BE2C (cell line): ENCODE results near the gene COL4A2.

Experiments
- DNase-seq: peaks from one replicate; pipeline ENCODE4 v3.0.0-alpha.2; 2020
- H3K27me3 ChIP-seq: fragments of 250-450 bp; sonication (Bioruptor Pico); 2 replicates; pipeline ENCODE4 v1.5.1; 2020; ENCODE audit warnings: mild to moderate bottlenecking
- H3K36me3 ChIP-seq: fragments of 250-450 bp; sonication (Bioruptor Pico); 2 replicates; pipeline ENCODE4 v1.5.1; 2020; ENCODE audit warnings: mild to moderate bottlenecking
- H3K4me1 ChIP-seq: fragments of 250-450 bp; sonication (Bioruptor Pico); 2 replicates; pipeline ENCODE4 v1.5.1; 2020
- H3K4me3 ChIP-seq: 2 replicates; pipeline ENCODE4 v1.5.1; 2011; ENCODE audit warnings: low read depth, low read length
- H3K9me3 ChIP-seq: fragments of 250-450 bp; sonication (Bioruptor Pico); 2 replicates; pipeline ENCODE4 v1.5.1; 2020
- TF ChIP-seq, protein P1 (sequence below): IDR thresholded peaks from 2 replicates; pipeline ENCODE4 v1.5.1; 2012; ENCODE audit warnings: mild to moderate bottlenecking, low read depth, low read length

The COL4A2 gene

DNA sequence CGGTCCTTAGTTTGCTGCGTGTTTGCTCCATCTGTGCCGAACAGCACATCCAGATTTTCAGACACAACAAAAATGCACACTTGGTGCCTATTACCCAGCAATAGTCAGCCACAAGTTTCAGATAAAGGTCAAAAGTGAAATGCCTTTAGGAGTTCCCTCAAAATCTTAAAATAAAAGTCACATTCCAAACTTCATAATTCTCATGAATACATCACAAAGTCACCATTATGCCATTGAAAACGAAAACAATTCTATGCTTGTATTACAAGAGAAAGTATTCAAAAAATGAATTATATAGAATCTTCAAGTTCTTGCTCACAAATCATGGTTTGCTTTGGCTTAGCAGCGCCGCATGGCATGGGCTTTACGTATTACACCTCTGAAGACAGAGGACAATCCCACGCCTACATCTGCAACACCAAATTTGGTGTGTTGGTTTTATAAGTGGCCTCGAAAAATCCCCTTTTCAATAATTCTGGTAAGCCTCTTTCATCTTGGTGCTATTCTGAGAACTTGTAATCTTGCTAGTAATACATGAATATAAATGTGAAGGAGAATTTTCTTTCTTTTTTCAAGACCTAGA lies 26.8 kb upstream of the COL4A2 start:
- no peaks in the 10 kb centered on the region for H3K9me3 ChIP-seq
- DNase-seq, result no peak
- no peaks in the 10 kb centered on the region for H3K36me3 ChIP-seq
- TF ChIP-seq, protein P1, sequence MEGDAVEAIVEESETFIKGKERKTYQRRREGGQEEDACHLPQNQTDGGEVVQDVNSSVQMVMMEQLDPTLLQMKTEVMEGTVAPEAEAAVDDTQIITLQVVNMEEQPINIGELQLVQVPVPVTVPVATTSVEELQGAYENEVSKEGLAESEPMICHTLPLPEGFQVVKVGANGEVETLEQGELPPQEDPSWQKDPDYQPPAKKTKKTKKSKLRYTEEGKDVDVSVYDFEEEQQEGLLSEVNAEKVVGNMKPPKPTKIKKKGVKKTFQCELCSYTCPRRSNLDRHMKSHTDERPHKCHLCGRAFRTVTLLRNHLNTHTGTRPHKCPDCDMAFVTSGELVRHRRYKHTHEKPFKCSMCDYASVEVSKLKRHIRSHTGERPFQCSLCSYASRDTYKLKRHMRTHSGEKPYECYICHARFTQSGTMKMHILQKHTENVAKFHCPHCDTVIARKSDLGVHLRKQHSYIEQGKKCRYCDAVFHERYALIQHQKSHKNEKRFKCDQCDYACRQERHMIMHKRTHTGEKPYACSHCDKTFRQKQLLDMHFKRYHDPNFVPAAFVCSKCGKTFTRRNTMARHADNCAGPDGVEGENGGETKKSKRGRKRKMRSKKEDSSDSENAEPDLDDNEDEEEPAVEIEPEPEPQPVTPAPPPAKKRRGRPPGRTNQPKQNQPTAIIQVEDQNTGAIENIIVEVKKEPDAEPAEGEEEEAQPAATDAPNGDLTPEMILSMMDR, result no peak
- no peaks in the 10 kb centered on the region for H3K4me1 ChIP-seq
- H3K4me3 ChIP-seq, result no peak overlapping the region
- H3K27me3 ChIP-seq, result peaks cover 21% of the 10 kb centered on the region

DNA sequence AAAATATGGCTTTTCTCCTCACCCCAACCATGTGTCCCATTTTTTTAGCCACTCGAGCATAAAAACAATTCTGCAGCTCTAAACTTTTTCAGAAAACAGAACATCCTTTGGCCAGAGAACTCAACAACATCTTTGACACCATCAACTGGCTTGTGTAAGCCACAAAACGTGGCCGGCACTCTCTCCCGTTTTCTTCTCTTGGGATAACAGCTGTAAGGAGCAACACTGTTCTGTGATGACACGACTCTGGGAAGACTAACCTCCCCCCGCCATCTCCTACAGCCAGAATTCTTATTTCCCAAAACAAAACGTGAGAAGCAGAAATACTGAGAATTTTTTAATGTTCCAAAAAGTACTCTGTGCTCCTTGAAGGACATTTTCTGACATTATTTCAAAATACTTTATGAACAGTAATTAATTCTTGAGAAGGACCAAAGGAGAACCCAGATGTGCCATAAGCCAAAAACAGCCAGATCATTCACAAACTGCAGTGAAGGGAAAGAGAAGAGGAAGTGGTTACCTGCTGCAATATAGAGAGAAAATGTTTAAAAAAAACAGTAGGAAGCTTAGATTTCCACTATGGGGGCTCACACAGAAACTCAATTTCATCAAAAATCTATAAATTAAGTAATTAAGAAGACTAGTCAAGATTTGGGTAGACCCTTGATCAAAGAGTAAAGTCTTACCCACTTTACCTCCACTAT lies 25.9 kb upstream of the COL4A2 start:
- H3K4me3 ChIP-seq, result no peak overlapping the region
- DNase-seq, result no peak

DNA sequence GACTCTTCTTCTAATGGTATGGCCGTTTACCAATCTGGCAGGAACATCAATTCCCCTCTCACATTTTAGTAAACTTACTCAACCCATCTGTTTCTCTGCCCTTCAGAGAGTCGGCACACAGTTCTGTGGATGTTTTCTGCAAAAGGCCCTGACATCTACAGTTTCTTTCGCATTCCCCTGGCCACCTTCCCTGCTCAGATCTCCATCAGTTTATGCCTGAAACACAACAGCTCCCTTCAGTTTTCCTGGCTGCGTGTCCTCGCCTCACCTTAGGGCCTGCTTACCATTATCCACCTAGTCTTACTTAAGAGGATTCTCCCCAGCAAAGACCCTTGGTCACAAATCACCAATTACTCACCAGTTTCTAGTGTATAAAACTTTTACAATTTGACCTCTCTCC lies 25.3 kb upstream of the COL4A2 start:
- Histone ChIP-seq H3K36me3 (no peaks in the 10 kb centered on the region), H3K27me3 (peaks cover 26% of the 10 kb centered on the region), H3K4me1 (no peaks in the 10 kb centered on the region), H3K4me3 (no peak overlapping the region), H3K9me3 (no peaks in the 10 kb centered on the region)
- TF ChIP-seq, protein P1, result no peak
- DNase-seq, result no peak

More for the DNA sequence above, 25.9 kb upstream of the COL4A2 start:
- H3K36me3 ChIP-seq, result no peaks in the 10 kb centered on the region
- TF ChIP-seq, protein P1, result no peak
- no peaks in the 10 kb centered on the region for H3K9me3 ChIP-seq
- H3K4me1 ChIP-seq, result no peaks in the 10 kb centered on the region
- H3K27me3 ChIP-seq, result peaks cover 26% of the 10 kb centered on the region

DNA sequence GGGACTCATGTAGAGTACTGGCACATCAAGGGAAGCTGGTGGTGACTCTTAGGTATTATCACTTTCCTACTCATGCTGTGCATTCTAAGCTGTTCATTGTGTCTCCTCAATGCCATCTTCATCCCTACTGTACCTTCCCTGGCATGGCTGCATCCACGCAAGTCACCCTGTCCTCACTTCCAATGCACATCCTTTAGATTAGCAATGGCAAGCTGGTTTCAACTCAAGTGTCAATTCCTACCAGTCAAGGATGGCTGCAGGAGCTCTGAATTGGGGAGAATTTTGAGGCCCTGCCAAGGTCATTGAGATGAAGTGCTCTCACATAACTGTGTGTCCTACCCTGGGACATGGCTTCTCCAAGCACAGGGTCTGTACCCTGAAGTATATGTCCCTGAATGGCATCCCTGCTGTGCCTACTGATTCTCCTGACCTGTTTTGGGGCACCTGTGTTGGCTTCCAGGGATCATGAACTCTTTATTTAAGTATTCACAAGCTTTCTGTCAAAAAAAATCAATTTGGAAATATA lies 24.7 kb upstream of the COL4A2 start:
- Histone ChIP-seq H3K9me3 (no peaks in the 10 kb centered on the region), H3K4me1 (no peaks in the 10 kb centered on the region), H3K4me3 (no peak overlapping the region), H3K36me3 (no peaks in the 10 kb centered on the region), H3K27me3 (peaks cover 26% of the 10 kb centered on the region)
- DNase-seq, result no peak
- TF ChIP-seq, protein P1, result no peak

DNA sequence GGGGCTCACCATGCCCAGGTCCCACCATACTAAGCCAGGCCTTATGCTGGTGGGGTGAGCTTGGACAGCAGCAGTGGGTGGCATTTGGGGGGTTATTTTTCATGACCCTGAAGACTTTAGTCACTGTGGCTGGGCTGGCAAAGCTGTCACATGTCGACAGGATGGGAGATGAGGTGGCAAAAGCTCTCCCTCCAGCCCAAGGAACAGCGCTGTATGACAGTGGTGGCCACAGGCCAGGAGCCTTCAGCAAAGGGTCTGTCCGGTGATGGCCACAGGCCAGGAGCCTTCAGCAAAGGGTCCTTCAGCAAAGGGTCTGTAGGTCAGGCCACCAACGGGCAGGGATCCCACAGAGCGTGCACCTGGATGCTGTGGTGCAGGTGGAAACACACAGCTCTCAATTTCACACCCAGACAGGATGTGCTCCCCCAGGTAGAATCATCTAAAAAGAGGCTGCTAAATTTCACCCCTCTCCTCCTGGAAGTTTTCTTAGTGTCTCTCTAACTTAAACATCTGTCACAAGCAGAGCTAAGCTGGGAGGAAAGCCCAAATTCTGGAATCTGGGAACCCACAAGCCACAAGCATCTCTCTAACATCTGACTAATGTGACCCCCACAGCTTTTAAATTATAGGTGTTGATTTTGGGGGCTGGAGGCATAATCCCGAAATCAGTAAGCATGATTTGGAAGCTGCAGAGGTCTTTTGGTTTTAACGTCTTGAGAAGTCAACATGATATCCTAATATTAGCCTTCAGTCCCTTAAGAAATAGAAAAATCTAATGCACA lies 23.2 kb upstream of the COL4A2 start:
- Histone ChIP-seq H3K4me1 (no peaks in the 10 kb centered on the region), H3K36me3 (no peaks in the 10 kb centered on the region), H3K27me3 (peaks cover 21% of the 10 kb centered on the region), H3K9me3 (no peaks in the 10 kb centered on the region), H3K4me3 (no peak overlapping the region)
- TF ChIP-seq, protein P1, result no peak
- no peak for DNase-seq
